ENCODE results near the gene HHAT.

The HHAT gene

DNA sequence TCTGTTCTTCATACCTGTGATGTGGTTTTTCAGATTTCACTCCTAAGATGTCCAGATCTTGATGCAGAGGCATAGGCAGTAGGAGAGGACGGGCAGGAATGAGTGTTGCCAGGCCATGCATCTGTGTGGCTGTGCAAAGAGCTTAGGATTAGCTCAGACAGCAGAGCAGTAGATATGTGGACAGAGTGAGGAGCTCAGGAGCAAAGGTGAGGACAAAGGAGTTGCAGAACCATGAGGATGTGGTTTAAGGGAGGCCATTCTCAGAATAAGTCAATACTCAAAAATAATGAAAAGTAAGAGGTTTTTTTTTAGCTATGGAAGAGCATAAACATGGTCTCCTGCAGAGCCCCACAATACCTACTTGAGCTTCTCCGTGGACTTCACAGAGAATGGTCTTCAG lies 158.3 kb downstream of the HHAT start:
- TF ChIP-seq, protein P1, sequence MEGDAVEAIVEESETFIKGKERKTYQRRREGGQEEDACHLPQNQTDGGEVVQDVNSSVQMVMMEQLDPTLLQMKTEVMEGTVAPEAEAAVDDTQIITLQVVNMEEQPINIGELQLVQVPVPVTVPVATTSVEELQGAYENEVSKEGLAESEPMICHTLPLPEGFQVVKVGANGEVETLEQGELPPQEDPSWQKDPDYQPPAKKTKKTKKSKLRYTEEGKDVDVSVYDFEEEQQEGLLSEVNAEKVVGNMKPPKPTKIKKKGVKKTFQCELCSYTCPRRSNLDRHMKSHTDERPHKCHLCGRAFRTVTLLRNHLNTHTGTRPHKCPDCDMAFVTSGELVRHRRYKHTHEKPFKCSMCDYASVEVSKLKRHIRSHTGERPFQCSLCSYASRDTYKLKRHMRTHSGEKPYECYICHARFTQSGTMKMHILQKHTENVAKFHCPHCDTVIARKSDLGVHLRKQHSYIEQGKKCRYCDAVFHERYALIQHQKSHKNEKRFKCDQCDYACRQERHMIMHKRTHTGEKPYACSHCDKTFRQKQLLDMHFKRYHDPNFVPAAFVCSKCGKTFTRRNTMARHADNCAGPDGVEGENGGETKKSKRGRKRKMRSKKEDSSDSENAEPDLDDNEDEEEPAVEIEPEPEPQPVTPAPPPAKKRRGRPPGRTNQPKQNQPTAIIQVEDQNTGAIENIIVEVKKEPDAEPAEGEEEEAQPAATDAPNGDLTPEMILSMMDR (conservative IDR thresholded peaks at IDR 0.05; ENCODE audit: low read length) = no peak
- DNase-seq (ENCODE audit: low read depth) = no peak
- no peak overlapping the region for H3K4me3 ChIP-seq (ENCODE audit: low read length)

DNA sequence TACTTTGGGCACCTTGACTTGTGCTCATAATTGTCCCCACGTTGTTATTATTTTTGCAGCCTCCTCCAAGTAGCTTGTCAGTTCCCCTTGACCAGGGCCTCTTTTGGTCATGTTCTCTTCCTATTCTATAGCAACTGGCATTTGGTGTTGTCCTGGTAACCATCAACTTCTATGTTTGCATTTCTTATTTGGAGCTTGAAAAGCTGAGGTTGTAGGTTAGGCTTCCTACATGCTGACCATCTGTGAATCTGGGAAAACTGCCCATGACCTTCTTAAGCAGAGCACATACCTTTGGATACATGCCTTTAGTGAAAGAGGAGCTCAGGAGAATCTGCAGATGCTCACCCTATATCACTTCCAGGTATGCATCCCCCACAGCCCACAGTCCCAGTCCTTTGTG lies 160.8 kb downstream of the HHAT start:
- TF ChIP-seq, protein P1 (conservative IDR thresholded peaks at IDR 0.05; ENCODE audit: low read length) = no peak
- DNase-seq (ENCODE audit: low read depth) = peak; percentile 9
- H3K4me3 ChIP-seq (ENCODE audit: low read length) = no peak overlapping the region

DNA sequence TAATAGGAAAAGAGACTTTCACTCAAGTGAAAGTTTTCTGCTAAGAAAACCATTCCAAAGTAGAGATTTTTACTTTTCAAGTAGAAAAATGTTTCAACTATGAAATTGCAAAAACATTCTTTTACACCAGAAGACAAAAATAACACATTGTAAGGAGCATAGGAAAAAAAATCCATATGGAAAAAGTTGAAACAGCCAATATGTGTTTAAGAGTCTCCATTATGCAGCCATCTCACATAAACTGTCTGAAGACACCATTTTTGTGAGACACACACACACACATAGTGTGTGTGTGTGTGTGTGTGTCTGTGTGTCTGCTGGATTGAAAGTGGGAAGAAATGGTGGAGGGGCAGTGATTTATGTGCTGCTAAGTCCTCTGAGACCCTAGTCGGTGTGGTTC lies 162.1 kb downstream of the HHAT start:
- no peak for DNase-seq (ENCODE audit: low read depth)
- TF ChIP-seq, protein P1 (conservative IDR thresholded peaks at IDR 0.05; ENCODE audit: low read length) = no peak
- H3K4me3 ChIP-seq (ENCODE audit: low read length) = no peak overlapping the region

DNA sequence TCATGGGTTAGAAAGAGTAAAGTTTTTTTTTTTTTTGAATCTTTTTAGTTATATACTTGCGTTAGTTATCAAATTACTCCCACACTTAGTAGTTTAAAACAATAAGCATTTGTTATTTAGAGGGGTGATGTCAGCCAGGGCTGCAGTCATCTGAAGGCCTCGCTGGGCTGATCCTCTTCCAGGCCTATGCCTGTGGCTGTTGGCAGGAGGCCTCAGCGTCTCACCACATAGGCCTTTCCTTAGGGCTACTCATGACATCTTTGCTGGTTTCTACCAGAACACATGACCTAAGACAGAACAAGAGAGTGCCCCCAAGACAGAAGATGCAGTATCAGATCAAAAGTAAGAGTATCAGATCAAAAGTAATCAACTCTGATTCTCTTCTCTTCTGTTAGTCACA lies 167.4 kb downstream of the HHAT start:
- peak; percentile 48 for DNase-seq (ENCODE audit: low read depth)
- no peak overlapping the region for H3K4me3 ChIP-seq (ENCODE audit: low read length)
- TF ChIP-seq, protein P1 (conservative IDR thresholded peaks at IDR 0.05; ENCODE audit: low read length) = no peak

DNA sequence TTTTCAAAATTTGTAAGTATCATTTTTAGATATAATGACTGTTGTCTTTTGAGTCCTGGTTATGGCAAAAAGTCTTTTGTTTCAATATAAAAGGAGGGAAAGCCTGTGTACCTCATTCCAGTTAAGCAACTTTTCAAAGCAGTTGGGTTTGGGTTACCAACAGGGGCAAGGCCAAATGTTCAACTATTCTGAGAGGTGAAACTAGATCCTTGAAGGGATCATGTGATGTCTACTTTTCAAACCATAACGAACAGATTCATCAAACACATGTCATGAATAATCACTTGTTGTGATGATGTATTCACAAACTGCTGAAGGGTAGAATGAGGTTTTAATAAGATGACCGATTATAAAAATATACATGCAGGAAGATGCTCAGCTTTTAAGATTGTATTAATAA lies 171.3 kb downstream of the HHAT start:
- H3K4me3 ChIP-seq (ENCODE audit: low read length) = no peak overlapping the region
- TF ChIP-seq, protein P1 (conservative IDR thresholded peaks at IDR 0.05; ENCODE audit: low read length) = no peak
- DNase-seq (ENCODE audit: low read depth) = no peak

DNA sequence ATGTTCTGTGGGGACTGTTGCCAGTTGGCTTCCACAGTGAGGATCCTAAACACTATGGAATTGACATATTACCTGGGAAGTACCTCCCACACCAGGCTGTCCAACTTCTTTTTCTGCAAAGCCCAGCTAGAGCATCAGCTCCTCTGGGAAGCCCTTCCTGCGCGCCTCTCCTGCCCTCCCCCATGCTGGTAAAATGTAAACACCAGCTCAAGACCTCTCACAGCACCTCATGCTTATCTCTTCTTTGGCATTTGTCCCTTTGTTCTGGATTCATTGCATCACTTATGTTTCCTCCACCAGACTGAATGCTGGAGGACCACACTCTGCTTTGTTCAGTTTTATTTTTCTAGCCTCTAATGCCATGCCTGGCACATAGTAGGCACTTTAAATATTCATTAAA lies 172.1 kb downstream of the HHAT start:
- DNase-seq (ENCODE audit: low read depth) = no peak
- TF ChIP-seq, protein P1 (conservative IDR thresholded peaks at IDR 0.05; ENCODE audit: low read length) = no peak
- no peak overlapping the region for H3K4me3 ChIP-seq (ENCODE audit: low read length)

DNA sequence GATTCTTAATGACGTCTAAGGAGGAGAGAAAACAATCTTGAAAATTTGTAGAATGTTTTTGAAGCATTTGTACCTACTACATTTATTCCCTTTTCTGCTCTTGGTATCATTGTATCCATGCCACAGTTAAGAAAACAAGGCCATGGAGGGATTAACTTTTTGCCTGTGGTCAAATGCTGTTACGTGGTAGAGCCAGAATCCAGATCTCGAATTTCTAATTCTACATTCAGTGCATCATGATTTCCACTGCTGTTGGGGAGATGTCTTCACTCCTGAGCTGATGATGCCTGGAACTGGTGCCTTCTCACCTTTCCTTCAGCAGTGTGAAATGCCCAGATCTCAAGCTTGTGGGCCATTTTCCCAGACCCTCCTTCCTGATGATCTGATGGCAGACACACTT lies 175.6 kb downstream of the HHAT start:
- H3K4me3 ChIP-seq (ENCODE audit: low read length) = no peak overlapping the region
- TF ChIP-seq, protein P1 (conservative IDR thresholded peaks at IDR 0.05; ENCODE audit: low read length) = no peak
- no peak for DNase-seq (ENCODE audit: low read depth)

Data from AG10803 (cell line).